GM12878 (cell line): ENCODE results near the gene ARRB2. TPM values are rescaled to one million over a fixed set of nuclear protein-coding genes. Genes with fewer than 3 reads are reported as not detected.
A peak's percentile ranks its signal among the peaks of the same experiment; 100 is the strongest.

Experiments
- ATAC-seq: fragments of 200-7000 bp; cut with Tn5 transposase; 3 replicates; pipeline ENCODE4 v1.9.1; 2020; ENCODE audit warnings: mild to moderate bottlenecking, moderate library complexity
- BruUV-seq: library from RNA; stranded (reverse); fragments of 400-500 nt; replicated peaks from 2 replicates; lab custom pipeline; 2021; lab: Mats Ljungman, UMichigan
- CTCF ChIA-PET: fragments of 300-600 bp; sonication (Branson Sonifier 250); formaldehyde crosslinking; extraction: SDS; loops from one replicate; lab custom pipeline; 2021; ENCODE audit warnings: inconsistent platforms; lab: Yijun Ruan, JAX
- POLR2A ChIA-PET: fragments of 350-600 bp; formaldehyde crosslinking; extraction: SDS; loops from one replicate; lab custom pipeline; 2021; ENCODE audit warnings: inconsistent platforms; lab: Charles Lee
- RAD21 ChIA-PET: fragments of 300-600 bp; sonication (Branson Sonifier 250); formaldehyde crosslinking; loops from one replicate; lab custom pipeline; 2023; ENCODE audit warnings: antibody characterized with exemption; ENCODE audit not compliant: unreplicated experiment; lab: Charles Lee
- SMC1A ChIA-PET: fragments of 300-600 bp; sonication (Branson Sonifier 250); formaldehyde crosslinking; loops from one replicate; lab custom pipeline; 2023; ENCODE audit not compliant: unreplicated experiment, uncharacterized antibody; lab: Charles Lee
- DNase-seq: peaks from one replicate; pipeline ENCODE4 v3.0.0-alpha.2; 2011; ENCODE audit warnings: low read depth, low spot score
- FAIRE-seq: peaks from 3 replicates; lab custom pipeline; 2011; peaks lifted over from hg19 to GRCh38; lab: Jason Lieb, UNC
- H2AFZ ChIP-seq: 2 replicates; pipeline ENCODE4 v1.6.0; 2011; ENCODE audit warnings: low read depth, low read length, control low read depth; ENCODE audit not compliant: control insufficient read depth
- H3K27ac ChIP-seq: 2 replicates; pipeline ENCODE4 v1.5.1; 2011; ENCODE audit warnings: control low read depth; ENCODE audit not compliant: control insufficient read depth, insufficient read depth
- H3K27me3 ChIP-seq, 2 experiments: replicated peaks in 1 of 2; 2 replicates each; pipeline versions ENCODE4 v1.6.0 to v1.6.1; 2011; ENCODE audit warnings: low read length in 1 of 2; ENCODE audit not compliant: control insufficient read depth in 2 of 2, insufficient read depth in 2 of 2
- H3K36me3 ChIP-seq, 2 experiments: 2 replicates each; pipeline ENCODE4 v1.5.1; 2011; ENCODE audit warnings: low read length in 1 of 2; ENCODE audit not compliant: control insufficient read depth in 2 of 2, insufficient read depth in 2 of 2
- H3K4me1 ChIP-seq: 2 replicates; pipeline ENCODE4 v1.6.1; 2011; ENCODE audit warnings: mild to moderate bottlenecking, low read length, moderate library complexity, mixed read lengths; ENCODE audit not compliant: control insufficient read depth, insufficient read depth
- H3K4me2 ChIP-seq: 2 replicates; pipeline ENCODE4 v1.6.0; 2011; ENCODE audit warnings: control low read depth; ENCODE audit not compliant: control insufficient read depth, insufficient read depth
- H3K4me3 ChIP-seq: fragments of 200-600 bp; sonication (generic); 2 replicates; pipeline ENCODE4 v1.5.1; 2016
- H3K79me2 ChIP-seq: 2 replicates; pipeline ENCODE4 v1.6.0; 2011; ENCODE audit warnings: low read length; ENCODE audit not compliant: control insufficient read depth, insufficient read depth
- H3K9ac ChIP-seq: 2 replicates; pipeline ENCODE4 v1.8.0; 2011; ENCODE audit warnings: low read length, control low read depth, mixed read lengths; ENCODE audit not compliant: control insufficient read depth, insufficient read depth
- H3K9me3 ChIP-seq: replicated peaks from 3 replicates; pipeline ENCODE4 v1.5.1; 2011; ENCODE audit warnings: mild to moderate bottlenecking, low read length; ENCODE audit not compliant: control insufficient read depth, insufficient read depth
- H4K20me1 ChIP-seq: 2 replicates; pipeline ENCODE4 v1.6.0; 2011; ENCODE audit not compliant: control insufficient read depth, insufficient read depth
- ATF2 ChIP-seq: IDR thresholded peaks from 2 replicates; pipeline ENCODE4 v1.6.1; 2012; ENCODE audit warnings: low read length, inconsistent platforms
- MLLT1 ChIP-seq: fragments of 450-650 bp; IDR thresholded peaks from 2 replicates; pipeline ENCODE4 v1.6.1; 2016; ENCODE audit warnings: mild to moderate bottlenecking
- NR2C1 ChIP-seq: fragments of 450-650 bp; IDR thresholded peaks from 2 replicates; pipeline ENCODE4 v1.6.1; 2017; ENCODE audit warnings: antibody characterized with exemption, mild to moderate bottlenecking, moderate library complexity
- PKNOX1 ChIP-seq: fragments of 450-650 bp; IDR thresholded peaks from 2 replicates; pipeline ENCODE4 v1.6.1; 2016; ENCODE audit warnings: mild to moderate bottlenecking
- PML ChIP-seq: IDR thresholded peaks from 2 replicates; pipeline ENCODE4 v1.6.1; 2012; ENCODE audit warnings: low read length, inconsistent platforms
- SIN3A ChIP-seq: IDR thresholded peaks from 2 replicates; pipeline ENCODE4 v1.6.1; 2012; ENCODE audit warnings: low read depth, low read length, improper control_type of control experiment
- USF1 ChIP-seq: IDR thresholded peaks from 2 replicates; pipeline ENCODE4 v1.6.1; 2011; ENCODE audit warnings: borderline replicate concordance, low read depth, mild to moderate bottlenecking, moderate library complexity, mixed read lengths, low read length; ENCODE audit not compliant: insufficient read depth; ENCODE audit errors: extremely low read length
- ZBTB40 ChIP-seq: fragments of 450-650 bp; IDR thresholded peaks from 2 replicates; pipeline ENCODE4 v1.6.1; 2016; ENCODE audit warnings: mild to moderate bottlenecking, moderate library complexity, borderline replicate concordance
- ZNF207 ChIP-seq: fragments of 450-650 bp; IDR thresholded peaks from 2 replicates; pipeline ENCODE4 v1.6.1; 2014; ENCODE audit warnings: antibody characterized with exemption, mild to moderate bottlenecking, borderline replicate concordance
- ZNF274 ChIP-seq: IDR thresholded peaks from one replicate; pipeline ENCODE4 v1.8.0; 2011; ENCODE audit not compliant: insufficient read length, insufficient read depth
- WGBS: methylation state at CpG from one replicate; pipeline ENCODE4 v1.1.6; 2016; ENCODE audit warnings: low lambda C conversion rate; ENCODE audit not compliant: insufficient replicate concordance, insufficient coverage; ENCODE audit errors: missing lambda C conversion rate; 5-methylcytosine and 5-hydroxymethylcytosine counted together
- in situ Hi-C: fragments of 300-500 bp; cut with MboI; formaldehyde crosslinking; loops from 9 replicates; pipeline ENCODE4 v1.14.3; 2018; ENCODE audit warnings: mixed read lengths
- intact Hi-C: fragments of 100-400 bp; cut with micrococcal nuclease; formaldehyde crosslinking; loops from one replicate; pipeline ENCODE4 v1.14.2; 2022; ENCODE audit not compliant: unreplicated experiment
- polyA plus RNA-seq, 11 experiments: library from polyadenylated mRNA; depleted of rRNA in 4 of 11; unstranded in 6 of 11; stranded (reverse) in 5 of 11; fragments of >200 nt; fragmentation: Nextera tagmentation in 4 of 11; fragmentation: Illumina TruSeq in 1 of 11; extraction: Ambion mirVana in 4 of 11; extraction: Trizol in 1 of 11; gene quantifications; 1 replicate in 1 of 11; 2 replicates in 10 of 11; pipeline versions ENCODE4 v1.2.1 to v1.2.3, GENCODE V29; 2011 to 2016; ENCODE audit warnings: inconsistent platforms in 2 of 11, missing spikeins in 2 of 11, low read depth in 1 of 11
- total RNA-seq, 4 experiments: library from RNA; depleted of rRNA in 3 of 4; stranded (reverse); fragments of >200 nt in 3 of 4; fragmentation: Illumina TruSeq in 1 of 4; extraction: Trizol in 1 of 4; gene quantifications; 2 replicates each; pipeline versions ENCODE4 v1.2.1 to v1.2.3, GENCODE V29; 2013 to 2021

ARRB2 gene
- total and polyA plus RNA-seq, 10 of the 15 experiments (the other 5 are each of a cell fraction or from before 2014, with no cell fraction given): 6.5 to 75.2 (median 43.1) TPM

GRCh38 chr17:4703330-4703691 is 7.1 kb upstream of the ARRB2 start:
- in situ Hi-C loops: no loop called here
- peak overlapping the region; percentile 82 for H3K4me3 ChIP-seq

More at GRCh38 chr17:4703330-4703691, 7.1 kb upstream of the ARRB2 start:
- peaks cover 28% of the 10 kb centered on the region for H3K79me2 ChIP-seq
- ChIA-PET RAD21 (no interaction called here), SMC1A (interaction anchor here (0.7 to 2.5 kb wide), 2 partner anchors 8 to 136 kb away, joined by 3 to 8 read pairs; no protein-coding TSS in a partner anchor), POLR2A (interaction anchor here (0.5 to 2.2 kb wide), 7 partner anchors 8 to 976 kb away, joined by 3 to 7 read pairs (median 4); no protein-coding TSS in a partner anchor), CTCF (interaction anchor here (1.2 to 2.9 kb wide), 3 partner anchors 86 to 488 kb away, joined by 3 to 13 read pairs (median 5); partner anchors contain the start of gene GLTPD2)
- H2AFZ ChIP-seq: peak overlapping the region; percentile 92
- no peak for ATAC-seq
- H3K9ac ChIP-seq: peak overlapping the region; percentile 81
- no peaks in the 10 kb centered on the region for H3K36me3 ChIP-seq
- TF ChIP-seq ZNF207: no peak
- no peak for TF ChIP-seq SIN3A
- no peak for TF ChIP-seq USF1
- no peak for TF ChIP-seq ATF2
- TF ChIP-seq PKNOX1: no peak
- no peak for TF ChIP-seq NR2C1
- TF ChIP-seq PML: no peak
- TF ChIP-seq ZBTB40: no peak
- TF ChIP-seq MLLT1: no peak
- no peak for TF ChIP-seq ZNF274
- no peaks in the 10 kb centered on the region for H4K20me1 ChIP-seq
- peak overlapping the region; percentile 71 for H3K27ac ChIP-seq
- BruUV-seq: no TSS peak
- H3K4me2 ChIP-seq: peak overlapping the region; percentile 91
- no peak for DNase-seq
- no peak for FAIRE-seq
- 2% methylated on average over 15 of the region's 15 CpGs for WGBS
- no peaks in the 10 kb centered on the region for H3K27me3 ChIP-seq
- intact Hi-C loops: no loop called here
- no peaks in the 10 kb centered on the region; the same call in 2 of the 3 replicates for H3K9me3 ChIP-seq
- H3K4me1 ChIP-seq: peaks cover 5% of the 10 kb centered on the region
